Sigmoid colon (tissue), 7 donors: Measurements from ENCODE around the gene TELO2. TPM values are rescaled to one million over a fixed set of nuclear protein-coding genes. Genes with fewer than 3 reads are reported as not detected.

Experiments
- DNase-seq: peaks from one replicate; pipeline ENCODE4 v3.0.0-alpha.2; 2019
- H3K27ac ChIP-seq, 4 donors: fragments of 200-600 bp; sonication (generic); one replicate each; pipeline ENCODE4 v1.5.1; 2016 to 2019; ENCODE audit warnings: mild to moderate bottlenecking in 1 of 4
- H3K27me3 ChIP-seq, 3 donors: fragments of 200-600 bp; sonication (generic); one replicate each; pipeline ENCODE4 v1.5.1; 2019; ENCODE audit warnings: mild to moderate bottlenecking in 1 of 3
- H3K36me3 ChIP-seq, 4 donors: fragments of 200-600 bp; sonication (generic); one replicate each; pipeline ENCODE4 v1.5.1; 2016 to 2019
- H3K4me1 ChIP-seq, 4 donors: fragments of 200-600 bp; sonication (generic); one replicate each; pipeline ENCODE4 v1.5.1; 2017 to 2019
- H3K4me3 ChIP-seq, 4 donors: fragments of 200-600 bp; sonication (generic); one replicate each; pipeline ENCODE4 v1.5.1; 2017 to 2019; ENCODE audit warnings: mild to moderate bottlenecking in 2 of 4, moderate library complexity in 1 of 4
- H3K9me3 ChIP-seq, 4 donors: fragments of 200-600 bp in 3 of 4; sonication (generic) in 3 of 4; one replicate each; pipeline versions ENCODE4 v1.5.1 to v1.6.1; 2013 to 2019
- CTCF ChIP-seq, 4 experiments: fragments of 450-650 bp in 3 of 4; fragments of 200-600 bp in 1 of 4; IDR thresholded peaks; one replicate each; pipeline ENCODE4 v1.5.1; 2016 to 2019; ENCODE audit warnings: antibody characterized with exemption in 4 of 4, mild to moderate bottlenecking in 3 of 4, moderate library complexity in 2 of 4
- EP300 ChIP-seq, 4 donors: sonication (generic); formaldehyde crosslinking; IDR thresholded peaks; one replicate each; pipeline ENCODE4 v1.6.1; 2017; ENCODE audit warnings: antibody characterized with exemption in 4 of 4
- POLR2A ChIP-seq, 2 donors: fragments of 450-650 bp; IDR thresholded peaks; one replicate each; pipeline ENCODE4 v1.6.1; 2016; ENCODE audit warnings: antibody characterized with exemption in 2 of 2, mild to moderate bottlenecking in 2 of 2, moderate library complexity in 2 of 2
- POLR2AphosphoS5 ChIP-seq, 4 donors: sonication (generic); formaldehyde crosslinking; IDR thresholded peaks; one replicate each; pipeline ENCODE4 v1.6.1; 2017; ENCODE audit warnings: antibody characterized with exemption in 4 of 4
- WGBS, 2 donors: extraction: QIAGEN DNeasy Blood & Tissue Kit; methylation state at CpG; one replicate each; pipeline ENCODE4 v1.1.7; 2013; 5-methylcytosine and 5-hydroxymethylcytosine counted together
- intact Hi-C: fragments of 100-400 bp; cut with DNase I; formaldehyde crosslinking; loops from one replicate; pipeline ENCODE4 v1.15.1; 2023
- polyA plus RNA-seq, 3 donors: library from polyadenylated mRNA; stranded (reverse); fragments of 200-250 nt; gene quantifications; one replicate each; pipeline ENCODE4 v1.2.3, GENCODE V29; 2013
- total RNA-seq, 4 donors: library from RNA; depleted of rRNA; stranded (reverse); fragments of >200 nt; gene quantifications; one replicate each; pipeline ENCODE4 v1.1.0, GENCODE V29; 2016
- donor health status: healthy with polysubstance abuse.
- donor health status: Bipolar disorder and iron deficiency.
- donor health status: healthy.

TELO2 gene
- total and polyA plus RNA-seq, 7 donors = 10.4 to 60.3 (median 13.2) TPM

GRCh38 chr16:1542166-1542500 lies 49.0 kb downstream of the TELO2 start:
- H3K4me1 ChIP-seq = peaks cover 0 to 68% (median 53%) of the 10 kb centered on the region in 4 donors
- 53 to 84% methylated on average over 2 of the region's 2 CpGs for WGBS, 2 donors
- H3K4me3 ChIP-seq = no peak overlapping the region

GRCh38 chr16:1542533-1542932 lies 49.4 kb downstream of the TELO2 start:
- H3K27me3 ChIP-seq = no peaks in the 10 kb centered on the region
- H3K9me3 ChIP-seq = no peaks in the 10 kb centered on the region
- TF ChIP-seq POLR2A (IDR thresholded peaks at IDR 0.05) = no peak
- no peak for TF ChIP-seq POLR2AphosphoS5 (IDR thresholded peaks at IDR 0.05)
- TF ChIP-seq CTCF (IDR thresholded peaks at IDR 0.05) = no peak
- TF ChIP-seq EP300 (IDR thresholded peaks at IDR 0.05) = no peak
- peaks cover 0 to 66% (median 52%) of the 10 kb centered on the region in 4 donors for H3K4me1 ChIP-seq
- intact Hi-C loops = no loop called here
- WGBS, 2 donors = 94% methylated on average over 18 of the region's 18 CpGs
- no peak overlapping the region for H3K4me3 ChIP-seq
- DNase-seq = no peak
- peak overlapping the region; percentile 76 to 85 (median 84) for H3K27ac ChIP-seq
- H3K36me3 ChIP-seq = peaks cover 5 to 56% (median 36%) of the 10 kb centered on the region in 4 donors

More at GRCh38 chr16:1542166-1542500, 49.0 kb downstream of the TELO2 start:
- H3K9me3 ChIP-seq = no peaks in the 10 kb centered on the region
- TF ChIP-seq POLR2A (IDR thresholded peaks at IDR 0.05) (no peak), CTCF (IDR thresholded peaks at IDR 0.05) (no peak), EP300 (IDR thresholded peaks at IDR 0.05) (no peak), POLR2AphosphoS5 (IDR thresholded peaks at IDR 0.05) (no peak)
- H3K27me3 ChIP-seq = no peaks in the 10 kb centered on the region
- peaks cover 9 to 60% (median 39%) of the 10 kb centered on the region in 4 donors for H3K36me3 ChIP-seq
- DNase-seq = no peak
- H3K27ac ChIP-seq = peak overlapping the region; percentile 76 to 85 (median 84)
- intact Hi-C loops = no loop called here

GRCh38 chr16:1543085-1543896 lies 50.1 kb downstream of the TELO2 start:
- H3K4me1 ChIP-seq = peaks cover 0 to 64% (median 48%) of the 10 kb centered on the region in 4 donors
- no peaks in the 10 kb centered on the region for H3K9me3 ChIP-seq
- 51 to 70% methylated on average over 30 of the region's 30 CpGs for WGBS, 2 donors
- H3K36me3 ChIP-seq = peaks cover 0 to 56% (median 30%) of the 10 kb centered on the region in 4 donors
- intact Hi-C loops = no loop called here
- peak overlapping the region; percentile 76 to 85 (median 84) for H3K27ac ChIP-seq
- H3K27me3 ChIP-seq = no peaks in the 10 kb centered on the region
- peak in 2 of 4 donors; percentile 17 to 48 for TF ChIP-seq POLR2AphosphoS5 (IDR thresholded peaks at IDR 0.05)
- no peak for TF ChIP-seq POLR2A (IDR thresholded peaks at IDR 0.05)
- TF ChIP-seq EP300 (IDR thresholded peaks at IDR 0.05) = peak in 1 of 4 donors; percentile 10
- no peak for TF ChIP-seq CTCF (IDR thresholded peaks at IDR 0.05)
- DNase-seq = peak; percentile 80
- H3K4me3 ChIP-seq = no peak overlapping the region

- Histone ChIP-seq H3K4me1 (peaks cover 0 to 61% (median 53%) of the 10 kb centered on the region in 4 donors), H3K36me3 (peaks cover 0 to 46% (median 23%) of the 10 kb centered on the region in 4 donors), H3K27ac (peak overlapping the region; percentile 76 to 85 (median 84)), H3K9me3 (no peaks in the 10 kb centered on the region), H3K27me3 (no peaks in the 10 kb centered on the region), H3K4me3 (peak overlapping the region in 2 of 4 donors; percentile 18 to 30)
- DNase-seq = no peak
- WGBS, 2 donors = 53 to 65% methylated on average over 26 of the region's 26 CpGs
- intact Hi-C loops = no loop called here
- TF ChIP-seq POLR2A (IDR thresholded peaks at IDR 0.05) (no peak), CTCF (IDR thresholded peaks at IDR 0.05) (no peak), POLR2AphosphoS5 (IDR thresholded peaks at IDR 0.05) (peak in 3 of 4 donors; percentile 17 to 43 (median 33)), EP300 (IDR thresholded peaks at IDR 0.05) (peak in 1 of 4 donors; percentile 42)
These were observed 52.2 kb downstream of the TELO2 start for GRCh38 chr16:1545044-1546040.
